ACC112 (cell line): ENCODE results near the gene SLC35F6.
A peak's percentile ranks its signal among the peaks of the same experiment; 100 is the strongest.
"Not testable (repeated sequence)": the region's sequence is repeated elsewhere in the genome, so short reads cannot be mapped to it uniquely, and the experiment has no call there.

Experiments
- H2AFZ ChIP-seq: fragments of 200-600 bp; sonication (generic); one replicate; pipeline ENCODE4 v1.6.0; 2017; ENCODE audit warnings: antibody characterized with exemption, low read length; ENCODE audit not compliant: unreplicated experiment
- H3K27ac ChIP-seq: fragments of 200-600 bp; sonication (generic); 2 replicates; pipeline ENCODE4 v1.5.1; 2014; ENCODE audit warnings: low read depth, mild to moderate bottlenecking, antibody characterized with exemption, low read length, moderate library complexity
- H3K27me3 ChIP-seq: fragments of 200-600 bp; sonication (generic); 2 replicates; pipeline ENCODE4 v1.6.1; 2014; ENCODE audit warnings: mild to moderate bottlenecking, antibody characterized with exemption, low read length, moderate library complexity, mixed read lengths; ENCODE audit not compliant: insufficient read depth
- H3K36me3 ChIP-seq: fragments of 200-600 bp; sonication (generic); 2 replicates; pipeline ENCODE4 v1.6.1; 2016; ENCODE audit warnings: mild to moderate bottlenecking, antibody characterized with exemption, low read length, moderate library complexity, mixed read lengths; ENCODE audit not compliant: insufficient read depth
- H3K4me1 ChIP-seq: fragments of 200-600 bp; sonication (generic); one replicate; pipeline ENCODE4 v1.6.1; 2016; ENCODE audit warnings: low read length, mixed read lengths; ENCODE audit not compliant: insufficient read depth, unreplicated experiment, control insufficient read depth
- H3K4me3 ChIP-seq: fragments of 200-600 bp; sonication (generic); 2 replicates; pipeline ENCODE4 v1.5.1; 2014; ENCODE audit warnings: mild to moderate bottlenecking, low read depth, low read length
- H3K79me2 ChIP-seq: fragments of 200-600 bp; sonication (generic); one replicate; pipeline ENCODE4 v1.6.0; 2016; ENCODE audit warnings: low read length; ENCODE audit not compliant: control insufficient read depth, unreplicated experiment, insufficient read depth

SLC35F6 gene

DNA sequence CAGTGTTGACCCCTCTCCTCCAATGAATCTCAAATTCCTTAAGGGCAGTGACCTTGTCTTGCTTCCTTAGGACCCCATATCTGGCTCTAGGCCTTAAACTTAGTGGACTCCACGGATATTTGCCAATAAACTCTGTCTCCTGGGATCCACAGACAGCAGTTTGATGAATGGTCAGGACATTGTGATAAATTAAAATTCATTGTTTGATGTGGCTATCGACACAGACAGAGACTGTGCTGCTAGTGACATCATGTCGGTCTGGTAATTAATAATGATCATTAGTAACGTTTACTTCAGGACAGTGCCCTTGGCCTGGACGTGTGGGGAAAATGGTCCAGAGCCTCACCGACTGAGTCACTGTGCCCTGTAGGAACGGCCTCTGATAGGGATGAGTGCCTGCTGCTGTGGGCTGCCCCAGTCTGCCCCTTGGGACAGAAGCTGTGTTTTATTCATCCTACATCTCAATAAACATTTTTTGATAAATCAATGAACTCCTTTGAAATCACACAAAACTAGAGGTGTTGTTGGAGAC, 5.2 kb upstream of the SLC35F6 start:
- no peaks in the 10 kb centered on the region for H3K27me3 ChIP-seq
- no peaks in the 10 kb centered on the region for H3K79me2 ChIP-seq
- peak overlapping the region; percentile 80 for H3K27ac ChIP-seq
- H3K36me3 ChIP-seq = no peaks in the 10 kb centered on the region
- H3K4me1 ChIP-seq = peaks cover 30% of the 10 kb centered on the region
- no peak overlapping the region for H2AFZ ChIP-seq
- no peak overlapping the region for H3K4me3 ChIP-seq

DNA sequence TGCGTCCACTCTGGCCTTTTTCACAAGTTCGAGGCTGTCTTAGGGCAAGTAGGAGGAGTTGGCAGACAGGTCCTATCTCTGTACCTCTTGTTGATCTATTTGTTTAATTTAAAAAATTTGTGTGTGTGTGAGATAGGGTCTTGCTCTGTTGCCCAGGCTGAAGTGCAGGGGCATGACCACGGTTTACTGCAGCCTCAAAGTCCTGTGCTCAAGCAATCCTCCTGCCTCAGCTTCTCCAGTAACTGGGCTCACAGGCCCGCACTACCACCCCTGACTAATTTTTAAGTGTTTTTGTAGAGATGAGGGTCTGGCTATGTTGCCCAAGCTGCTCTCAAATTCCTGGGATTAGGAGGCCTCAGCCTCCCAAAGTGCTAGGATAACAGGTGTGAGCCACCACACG, 4.2 kb upstream of the SLC35F6 start:
- H3K27me3 ChIP-seq = no peaks in the 10 kb centered on the region
- no peak overlapping the region for H3K27ac ChIP-seq
- H3K4me1 ChIP-seq = peaks cover 30% of the 10 kb centered on the region
- no peak overlapping the region for H3K4me3 ChIP-seq
- H3K36me3 ChIP-seq = no peaks in the 10 kb centered on the region
- no peak overlapping the region for H2AFZ ChIP-seq
- peaks cover 7% of the 10 kb centered on the region for H3K79me2 ChIP-seq

DNA sequence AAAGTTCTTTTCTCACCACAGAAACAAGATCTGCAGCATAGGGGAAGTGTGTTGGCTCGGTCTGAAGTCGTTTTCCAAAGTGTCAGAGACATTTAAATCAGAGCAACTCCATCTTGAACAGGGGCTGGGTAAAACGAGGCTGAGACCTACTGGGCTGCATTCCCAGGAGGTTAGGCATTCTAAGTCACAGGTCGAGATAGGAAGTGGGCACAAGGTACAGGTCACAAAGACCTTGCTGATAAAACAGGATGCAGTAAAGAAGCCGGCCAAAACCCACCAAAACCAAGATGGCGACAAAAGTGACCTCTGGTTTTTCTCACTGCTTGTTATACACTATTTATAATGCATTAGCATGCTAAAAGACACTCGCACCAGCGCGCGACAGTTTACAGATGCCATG, 3.1 kb upstream of the SLC35F6 start:
- not testable (repeated sequence) for H3K27ac ChIP-seq, H3K4me3 ChIP-seq, H3K36me3 ChIP-seq, H3K27me3 ChIP-seq, H2AFZ ChIP-seq
- H3K4me1 ChIP-seq = peaks cover 36% of the 10 kb centered on the region
- H3K79me2 ChIP-seq = peaks cover 18% of the 10 kb centered on the region

DNA sequence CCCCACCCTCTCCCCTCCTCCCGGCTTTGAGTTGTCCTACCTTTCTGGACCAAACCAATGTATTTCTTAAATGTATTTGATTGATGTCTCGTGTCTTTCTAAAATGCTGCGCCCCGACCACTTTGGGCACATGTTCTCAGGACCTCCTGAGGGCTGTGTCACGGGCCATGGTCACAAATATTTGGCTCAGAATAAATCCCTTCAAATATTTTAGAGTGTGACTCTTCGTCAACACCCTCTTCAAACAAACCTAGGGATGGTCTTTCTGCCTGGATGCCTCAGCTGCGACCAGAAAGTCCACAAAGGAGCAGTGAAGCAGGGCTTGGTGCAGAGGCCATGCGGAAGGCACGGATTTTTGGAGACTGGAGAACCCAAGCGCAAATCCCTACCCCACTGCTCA, 1.1 kb upstream of the SLC35F6 start:
- no peak overlapping the region for H3K27ac ChIP-seq
- no peaks in the 10 kb centered on the region for H3K27me3 ChIP-seq
- H3K79me2 ChIP-seq = peaks cover 31% of the 10 kb centered on the region
- H3K4me1 ChIP-seq = peaks cover 32% of the 10 kb centered on the region
- no peaks in the 10 kb centered on the region for H3K36me3 ChIP-seq
- no peak overlapping the region for H2AFZ ChIP-seq
- H3K4me3 ChIP-seq = no peak overlapping the region

DNA sequence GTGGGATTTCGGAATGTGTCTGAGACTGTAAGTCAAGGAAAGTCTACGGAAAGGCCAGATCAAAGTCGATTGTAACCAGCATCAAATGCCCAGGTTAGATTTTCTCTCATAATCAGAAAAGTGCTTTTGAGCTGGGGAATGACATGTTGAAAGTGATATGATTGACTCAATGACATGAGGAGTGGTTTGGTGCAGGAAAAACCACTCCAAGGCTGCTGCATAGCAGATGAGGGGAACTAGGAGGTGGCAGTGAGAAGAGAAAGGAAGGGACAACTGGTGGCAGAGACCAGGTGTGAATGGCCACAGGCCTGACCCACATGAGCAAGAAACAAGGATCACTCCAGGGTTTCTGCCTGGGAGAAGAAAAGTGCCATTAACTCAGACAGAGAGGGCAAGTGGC, 822 bp downstream of the SLC35F6 start:
- peaks cover 43% of the 10 kb centered on the region for H3K79me2 ChIP-seq
- peak overlapping the region; percentile 87 for H3K4me3 ChIP-seq
- H2AFZ ChIP-seq = no peak overlapping the region
- peaks cover 31% of the 10 kb centered on the region for H3K4me1 ChIP-seq
- no peaks in the 10 kb centered on the region for H3K27me3 ChIP-seq
- no peaks in the 10 kb centered on the region for H3K36me3 ChIP-seq
- H3K27ac ChIP-seq = peak overlapping the region; percentile 42; the same call in 1 of the 2 replicates

DNA sequence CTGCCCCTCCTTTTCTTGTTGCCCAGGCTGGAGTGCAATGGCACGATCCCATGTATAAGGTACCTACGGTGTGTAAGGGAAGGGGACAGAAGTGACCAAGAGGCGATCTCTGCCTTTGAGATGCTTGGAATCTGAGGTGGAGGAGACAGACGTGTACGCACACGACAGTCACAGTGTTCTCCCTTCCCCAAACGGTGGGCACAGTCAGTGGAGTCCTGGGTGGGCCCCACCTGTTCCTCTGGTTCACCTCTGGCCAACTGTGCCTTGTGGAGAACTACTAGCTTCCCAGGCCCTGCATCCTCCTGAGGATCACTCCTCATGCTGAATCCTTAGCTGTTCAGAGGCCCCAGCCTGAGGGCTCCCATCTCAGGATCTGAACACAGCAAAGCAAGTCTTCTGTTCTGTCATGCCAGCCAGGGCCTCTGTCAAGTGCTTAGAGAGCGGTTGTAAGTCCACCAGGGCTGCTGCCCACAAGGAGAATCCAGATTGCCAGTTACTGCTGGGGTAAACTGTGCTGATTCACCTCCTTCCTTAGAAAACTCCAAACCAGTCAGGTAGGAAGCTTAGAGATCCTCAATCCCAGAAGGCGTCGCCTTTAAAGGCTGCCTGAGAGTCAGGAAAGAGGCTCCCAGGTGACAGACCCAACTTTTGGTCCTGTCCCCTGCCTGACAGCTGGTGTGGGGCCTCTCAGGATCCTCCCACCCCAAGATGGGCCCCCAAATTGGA, 1.6 kb downstream of the SLC35F6 start:
- Histone ChIP-seq H3K79me2 (peaks cover 47% of the 10 kb centered on the region), H3K36me3 (no peaks in the 10 kb centered on the region), H3K27ac (no peak overlapping the region), H2AFZ (no peak overlapping the region), H3K27me3 (no peaks in the 10 kb centered on the region), H3K4me1 (peaks cover 33% of the 10 kb centered on the region), H3K4me3 (peak overlapping the region; percentile 87)

DNA sequence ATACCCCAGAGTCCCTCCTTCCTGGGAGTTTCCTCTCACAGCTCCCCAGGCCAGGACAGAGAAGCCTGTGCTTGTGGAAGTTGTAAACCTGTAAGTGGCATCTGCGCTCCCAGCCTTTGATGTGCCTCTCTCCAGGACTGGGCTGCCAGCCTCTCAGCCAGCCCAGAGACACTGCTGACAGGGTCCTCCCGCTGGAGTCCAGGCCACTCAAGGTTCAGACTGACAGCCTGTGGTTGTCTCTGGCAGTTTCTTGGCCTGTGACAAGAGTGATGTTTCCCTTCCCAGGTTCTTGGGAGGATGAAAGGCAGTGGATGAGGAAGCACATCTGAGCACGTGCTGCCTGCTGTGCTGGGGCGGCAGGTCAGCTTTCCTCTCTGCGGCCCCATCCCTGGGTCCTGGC, 3.0 kb downstream of the SLC35F6 start:
- Histone ChIP-seq H2AFZ (no peak overlapping the region), H3K27me3 (no peaks in the 10 kb centered on the region), H3K79me2 (peaks cover 55% of the 10 kb centered on the region), H3K27ac (no peak overlapping the region), H3K4me1 (peaks cover 47% of the 10 kb centered on the region), H3K4me3 (no peak overlapping the region), H3K36me3 (no peaks in the 10 kb centered on the region)

DNA sequence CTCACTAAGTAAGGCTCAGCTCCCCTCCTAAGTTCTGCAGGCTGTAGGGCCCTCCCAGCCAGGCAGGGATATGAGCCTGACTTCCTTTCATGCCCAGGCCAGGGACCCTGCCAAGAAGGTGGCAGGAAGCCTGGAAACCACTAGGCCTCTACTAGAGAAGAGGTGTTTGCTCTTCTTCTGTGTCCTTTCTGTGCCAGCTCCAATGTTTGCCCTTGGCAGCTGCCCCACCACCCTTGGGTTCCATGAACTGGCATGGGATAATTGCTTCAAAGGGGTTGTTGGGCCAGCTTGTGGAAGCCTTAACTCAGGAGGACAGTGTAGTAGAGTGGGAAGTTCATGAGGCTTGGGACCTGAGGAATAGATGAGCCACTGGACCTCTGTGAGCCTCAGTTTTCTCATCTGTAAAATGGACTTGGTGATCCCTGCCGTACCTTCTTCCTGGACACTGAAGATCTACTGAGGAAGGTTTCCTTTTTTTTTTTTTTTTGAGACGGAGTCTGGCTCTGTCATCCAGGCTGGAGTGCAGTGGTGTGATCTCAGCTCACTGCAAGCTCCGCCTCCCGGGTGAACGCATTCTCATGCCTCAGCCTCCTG, 3.9 kb downstream of the SLC35F6 start:
- Histone ChIP-seq H3K27me3 (no peaks in the 10 kb centered on the region), H3K36me3 (no peaks in the 10 kb centered on the region), H3K79me2 (peaks cover 58% of the 10 kb centered on the region), H3K4me3 (no peak overlapping the region), H2AFZ (no peak overlapping the region), H3K27ac (no peak overlapping the region), H3K4me1 (peaks cover 56% of the 10 kb centered on the region)

DNA sequence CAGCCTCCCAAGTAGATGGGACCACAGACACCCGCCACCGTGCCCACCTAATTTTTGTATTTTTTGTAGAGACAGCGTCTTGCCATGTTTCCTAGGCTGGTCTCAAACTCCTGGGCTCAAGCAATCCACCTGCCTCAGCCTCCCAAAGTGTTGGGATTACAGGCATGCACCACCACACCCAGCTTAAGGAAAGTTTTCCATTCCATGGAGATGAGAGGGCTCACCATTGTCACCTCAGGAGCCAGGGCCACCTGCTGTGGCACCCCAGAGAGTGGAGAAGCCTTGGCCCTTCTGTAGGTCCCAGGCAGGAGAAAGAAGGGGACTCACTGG, 4.6 kb downstream of the SLC35F6 start:
- H3K79me2 ChIP-seq = peaks cover 58% of the 10 kb centered on the region

DNA sequence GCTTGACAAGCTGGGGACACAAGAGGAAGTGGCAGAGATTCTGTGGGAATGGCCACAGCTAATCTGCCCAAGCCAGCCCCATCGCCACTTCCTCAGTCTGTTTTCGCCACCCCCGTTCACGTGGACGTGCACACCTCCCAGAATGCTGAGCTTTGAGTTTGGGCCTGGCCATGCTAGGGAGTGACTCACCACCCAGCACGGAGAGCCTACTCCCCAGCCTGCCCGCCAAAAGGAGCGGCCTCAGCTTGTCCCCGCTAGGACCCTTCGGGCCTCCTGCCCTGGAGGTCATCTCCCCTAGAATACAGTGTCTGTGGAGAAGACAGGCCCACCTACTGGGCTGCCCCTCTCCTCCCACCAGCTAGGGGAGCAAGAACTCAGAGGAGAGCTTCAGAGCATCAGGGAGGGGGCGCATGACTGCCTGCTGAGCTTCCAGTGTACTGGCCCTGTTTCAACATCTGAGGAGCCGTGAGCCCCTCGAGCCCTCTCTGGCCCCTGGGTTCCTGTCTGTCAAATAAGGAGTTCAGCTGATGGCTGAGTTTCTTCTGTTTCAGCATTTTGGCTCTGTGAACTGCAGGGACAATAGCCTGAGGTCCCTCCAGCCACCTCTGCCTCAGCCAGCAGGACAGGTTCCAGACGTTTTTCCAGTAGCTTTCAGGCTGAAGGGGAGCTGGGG, 5.1 kb downstream of the SLC35F6 start:
- Histone ChIP-seq H3K4me1 (peaks cover 54% of the 10 kb centered on the region), H3K79me2 (peaks cover 62% of the 10 kb centered on the region), H3K4me3 (no peak overlapping the region), H3K27ac (peak overlapping the region; percentile 34; the same call in 1 of the 2 replicates), H2AFZ (no peak overlapping the region), H3K27me3 (no peaks in the 10 kb centered on the region), H3K36me3 (no peaks in the 10 kb centered on the region)

More for the DNA sequence above, 4.6 kb downstream of the SLC35F6 start:
- Histone ChIP-seq H3K4me1 (peaks cover 54% of the 10 kb centered on the region), H3K27ac (peak overlapping the region; percentile 34; the same call in 1 of the 2 replicates), H3K27me3 (no peaks in the 10 kb centered on the region), H3K36me3 (no peaks in the 10 kb centered on the region), H2AFZ (no peak overlapping the region), H3K4me3 (no peak overlapping the region)
